ENCODE data around the gene WASHC1. TPM values are rescaled to one million over a fixed set of nuclear protein-coding genes. Genes with fewer than 3 reads are reported as not detected.
"Not testable (repeated sequence)": the region's sequence is repeated elsewhere in the genome, so short reads cannot be mapped to it uniquely, and the experiment has no call there.

WASHC1 gene
- total RNA-seq, 3 donors from 2014 or later, result 18.4 to 33.8 (median 21.7) TPM

DNA sequence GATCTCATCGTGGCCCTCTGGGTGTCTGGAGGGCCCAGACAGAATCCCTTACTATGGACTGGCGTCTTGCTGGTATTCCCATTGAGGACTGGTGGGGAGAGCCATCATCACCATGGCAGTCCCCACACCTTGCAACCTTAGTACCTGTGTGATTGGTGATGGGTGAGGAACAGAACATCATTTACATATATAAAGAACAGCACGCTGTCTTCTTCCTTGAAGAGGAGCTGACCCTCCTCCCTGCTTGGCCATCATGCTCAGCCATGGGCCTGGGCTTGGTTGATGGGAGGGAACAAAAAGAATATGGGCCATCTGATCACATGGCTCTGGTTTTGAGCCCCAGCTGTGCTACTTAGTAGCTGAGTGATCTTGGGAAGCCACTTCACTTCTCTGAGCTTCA lies 13.9 kb upstream of the WASHC1 start:
- H3K4me3 ChIP-seq; intact Hi-C loops (cut with DNase I, micrococcal nuclease); H3K9me3 ChIP-seq; H3K36me3 ChIP-seq (ENCODE audit: low read depth); DNase-seq; ATAC-seq; H3K4me1 ChIP-seq (ENCODE audit: low read depth): not testable (repeated sequence)

DNA sequence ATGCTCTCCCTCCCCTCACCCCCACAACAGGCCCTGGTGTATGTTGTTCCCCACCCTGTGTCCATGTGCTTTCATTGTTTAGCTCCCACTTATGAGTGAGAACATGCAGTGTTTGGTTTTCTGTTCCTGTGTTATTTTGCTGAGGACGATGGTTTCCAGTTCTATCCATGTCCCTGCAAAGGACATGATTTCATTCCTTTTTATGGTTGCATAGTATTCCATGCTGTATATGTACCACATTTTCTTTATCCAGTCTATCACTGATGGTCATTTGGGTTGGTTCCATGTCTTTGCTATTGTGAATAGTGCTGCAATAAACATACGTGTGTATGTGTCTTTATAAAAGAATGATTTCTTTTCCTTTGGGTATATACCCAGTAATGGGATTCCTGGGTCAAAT lies 12.6 kb upstream of the WASHC1 start:
- H3K9me3 ChIP-seq; H3K4me3 ChIP-seq; intact Hi-C loops (cut with DNase I, micrococcal nuclease); H3K4me1 ChIP-seq (ENCODE audit: low read depth); H3K36me3 ChIP-seq (ENCODE audit: low read depth); ATAC-seq; DNase-seq: not testable (repeated sequence)

DNA sequence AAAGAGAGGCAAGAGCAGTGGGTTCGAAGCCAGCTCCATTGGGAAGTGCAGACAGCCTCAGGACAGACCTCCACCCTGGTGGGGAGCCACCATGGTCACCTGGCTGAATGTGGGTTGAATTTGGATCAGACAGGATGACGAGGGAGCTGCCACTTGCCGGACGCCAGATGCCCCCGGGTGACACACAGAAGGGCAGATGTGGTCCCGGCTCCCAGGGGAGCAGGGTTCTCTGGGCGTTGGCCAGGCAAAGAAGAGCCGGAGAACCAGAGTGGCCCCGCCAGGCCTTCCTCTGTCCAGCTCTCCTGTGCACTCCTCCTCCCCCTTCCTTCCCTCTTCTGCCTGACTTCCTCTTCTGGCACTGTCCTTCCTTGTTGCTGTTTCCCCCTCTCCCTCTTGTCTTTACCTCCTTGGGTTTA lies 12.0 kb upstream of the WASHC1 start:
- H3K36me3 ChIP-seq (ENCODE audit: low read depth); intact Hi-C loops (cut with DNase I, micrococcal nuclease); ATAC-seq; DNase-seq; H3K9me3 ChIP-seq; H3K4me3 ChIP-seq; H3K4me1 ChIP-seq (ENCODE audit: low read depth): not testable (repeated sequence)

- H3K9me3 ChIP-seq; H3K4me3 ChIP-seq; ATAC-seq; H3K4me1 ChIP-seq (ENCODE audit: low read depth); intact Hi-C loops (cut with DNase I, micrococcal nuclease); H3K36me3 ChIP-seq (ENCODE audit: low read depth); DNase-seq: not testable (repeated sequence)
Measured at GRCh38 chr9:32308-32707, 3.1 kb upstream of the WASHC1 start.

- ATAC-seq; H3K4me1 ChIP-seq (ENCODE audit: low read depth); H3K36me3 ChIP-seq (ENCODE audit: low read depth); H3K4me3 ChIP-seq; DNase-seq; intact Hi-C loops (cut with DNase I, micrococcal nuclease); H3K9me3 ChIP-seq: not testable (repeated sequence)
Measured at GRCh38 chr9:28775-29174, 481 bp downstream of the WASHC1 start.

DNA sequence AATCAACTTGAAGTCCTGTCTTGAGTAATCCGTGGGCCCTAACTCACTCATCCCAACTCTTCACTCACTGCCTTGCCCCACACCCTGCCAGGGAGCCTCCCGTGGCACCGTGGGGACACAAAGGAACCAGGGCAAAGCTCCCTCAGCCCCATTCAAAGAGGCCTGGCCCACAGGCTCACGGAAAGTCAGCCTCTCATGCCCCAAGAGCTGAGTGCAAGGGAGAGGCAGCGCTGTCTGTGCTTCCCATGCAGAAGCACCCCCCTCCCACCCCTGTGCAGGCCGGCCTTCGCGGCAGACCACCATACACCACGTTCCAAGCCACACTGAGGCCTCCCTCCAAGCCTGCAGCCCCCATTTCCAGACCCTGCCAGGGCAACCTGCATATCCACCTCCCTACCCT lies 7.6 kb downstream of the WASHC1 start:
- H3K9me3 ChIP-seq; H3K36me3 ChIP-seq (ENCODE audit: low read depth); ATAC-seq; H3K4me1 ChIP-seq (ENCODE audit: low read depth); H3K4me3 ChIP-seq; intact Hi-C loops (cut with DNase I, micrococcal nuclease): not testable (repeated sequence)
- DNase-seq, result peak in 1 of 3 donors; percentile 34

GRCh38 chr9:16875-17274 lies 12.4 kb downstream of the WASHC1 start:
- ATAC-seq; H3K36me3 ChIP-seq (ENCODE audit: low read depth); DNase-seq; H3K9me3 ChIP-seq; H3K4me1 ChIP-seq (ENCODE audit: low read depth); H3K4me3 ChIP-seq; intact Hi-C loops (cut with DNase I, micrococcal nuclease): not testable (repeated sequence)

GRCh38 chr9:14129-14809 lies 15.0 kb downstream of the WASHC1 start:
- peak in 2 of 3 donors; percentile 29 to 57 for DNase-seq
- intact Hi-C loops (cut with DNase I, micrococcal nuclease); H3K9me3 ChIP-seq; H3K36me3 ChIP-seq (ENCODE audit: low read depth); ATAC-seq; H3K4me3 ChIP-seq; H3K4me1 ChIP-seq (ENCODE audit: low read depth): not testable (repeated sequence)

DNA sequence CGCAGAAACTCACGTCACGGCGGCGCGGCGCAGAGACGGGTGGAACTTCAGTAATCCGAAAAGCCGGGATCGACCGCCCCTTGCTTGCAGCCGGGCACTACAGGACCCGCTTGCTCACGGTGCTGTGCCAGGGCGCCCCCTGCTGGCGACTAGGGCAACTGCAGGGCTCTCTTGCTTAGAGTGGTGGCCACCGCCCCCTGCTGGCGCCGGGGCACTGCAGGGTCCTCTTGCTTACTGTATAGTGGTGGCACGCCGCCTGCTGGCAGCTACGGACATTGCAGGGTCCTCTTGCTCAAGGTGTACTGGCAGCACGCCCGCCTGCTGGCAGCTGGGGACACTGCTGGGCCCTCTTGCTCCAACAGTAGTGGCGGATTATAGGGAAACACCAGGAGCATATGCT lies 18.1 kb downstream of the WASHC1 start:
- intact Hi-C loops (cut with DNase I, micrococcal nuclease); H3K36me3 ChIP-seq (ENCODE audit: low read depth); H3K4me1 ChIP-seq (ENCODE audit: low read depth); H3K4me3 ChIP-seq; H3K9me3 ChIP-seq: not testable (repeated sequence)
- ATAC-seq (peak; percentile 62), DNase-seq (peak; percentile 77 to 90 (median 80))
- TF ChIP-seq, protein P1, sequence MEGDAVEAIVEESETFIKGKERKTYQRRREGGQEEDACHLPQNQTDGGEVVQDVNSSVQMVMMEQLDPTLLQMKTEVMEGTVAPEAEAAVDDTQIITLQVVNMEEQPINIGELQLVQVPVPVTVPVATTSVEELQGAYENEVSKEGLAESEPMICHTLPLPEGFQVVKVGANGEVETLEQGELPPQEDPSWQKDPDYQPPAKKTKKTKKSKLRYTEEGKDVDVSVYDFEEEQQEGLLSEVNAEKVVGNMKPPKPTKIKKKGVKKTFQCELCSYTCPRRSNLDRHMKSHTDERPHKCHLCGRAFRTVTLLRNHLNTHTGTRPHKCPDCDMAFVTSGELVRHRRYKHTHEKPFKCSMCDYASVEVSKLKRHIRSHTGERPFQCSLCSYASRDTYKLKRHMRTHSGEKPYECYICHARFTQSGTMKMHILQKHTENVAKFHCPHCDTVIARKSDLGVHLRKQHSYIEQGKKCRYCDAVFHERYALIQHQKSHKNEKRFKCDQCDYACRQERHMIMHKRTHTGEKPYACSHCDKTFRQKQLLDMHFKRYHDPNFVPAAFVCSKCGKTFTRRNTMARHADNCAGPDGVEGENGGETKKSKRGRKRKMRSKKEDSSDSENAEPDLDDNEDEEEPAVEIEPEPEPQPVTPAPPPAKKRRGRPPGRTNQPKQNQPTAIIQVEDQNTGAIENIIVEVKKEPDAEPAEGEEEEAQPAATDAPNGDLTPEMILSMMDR (IDR thresholded peaks at IDR 0.05), result peak; percentile 28

DNA sequence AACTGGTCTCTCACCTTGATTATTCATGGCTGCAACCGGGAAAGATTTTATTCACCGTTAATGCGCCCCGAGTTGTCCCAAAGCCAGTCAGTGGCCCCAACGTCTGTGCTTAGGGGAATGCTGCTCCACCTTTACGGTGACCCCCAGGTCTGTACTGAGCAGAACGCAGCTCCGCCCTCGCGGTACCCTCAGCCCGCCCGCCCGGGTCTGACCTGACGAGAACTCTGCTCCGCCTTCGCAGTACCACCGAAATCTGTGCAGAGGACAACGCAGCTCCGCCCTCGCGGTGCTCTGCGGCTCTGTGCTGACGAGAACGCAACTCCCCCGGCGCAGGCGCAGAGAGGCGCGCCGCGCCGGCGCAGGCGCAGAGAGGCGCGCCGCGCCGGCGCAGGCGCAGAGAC lies 18.6 kb downstream of the WASHC1 start:
- DNase-seq, result peak; percentile 22 to 65 (median 30)
- peak; percentile 37 for ATAC-seq
- H3K4me3 ChIP-seq; H3K9me3 ChIP-seq; intact Hi-C loops (cut with DNase I, micrococcal nuclease); H3K4me1 ChIP-seq (ENCODE audit: low read depth); H3K36me3 ChIP-seq (ENCODE audit: low read depth): not testable (repeated sequence)

DNA sequence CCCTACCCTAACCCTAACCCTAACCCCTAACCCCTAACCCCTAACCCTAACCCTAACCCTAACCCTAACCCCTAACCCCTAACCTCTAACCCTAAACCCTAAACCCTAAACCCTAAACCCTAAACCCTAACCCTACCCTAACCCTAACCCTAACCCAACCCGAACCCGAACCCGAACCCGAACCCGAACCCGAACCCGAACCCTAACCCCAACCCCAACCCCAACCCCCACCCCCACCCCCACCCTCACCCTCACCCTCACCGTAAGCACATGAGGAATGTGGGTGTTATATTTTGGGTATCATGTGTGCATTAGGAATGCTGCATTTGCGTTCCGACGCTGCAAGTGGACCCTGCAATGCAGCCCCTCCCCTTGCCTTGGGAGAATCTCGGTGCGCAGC lies 19.0 kb downstream of the WASHC1 start:
- DNase-seq, result peak in 2 of 3 donors; percentile 23 to 31
- ATAC-seq; H3K4me1 ChIP-seq (ENCODE audit: low read depth); H3K36me3 ChIP-seq (ENCODE audit: low read depth); H3K4me3 ChIP-seq; H3K9me3 ChIP-seq; intact Hi-C loops (cut with DNase I, micrococcal nuclease): not testable (repeated sequence)
